OCI-LY7 (cell line): ENCODE data around the gene ANKDD1A.

Experiments used
- CTCF ChIP-seq: fragments of 200-600 bp; sonication (generic); conservative IDR thresholded peaks from 2 replicates; pipeline ENCODE4 v1.5.1; 2014; ENCODE audit warnings: mild to moderate bottlenecking, antibody characterized with exemption, low read length, moderate library complexity, mixed read lengths
- EZH2phosphoT487 ChIP-seq: fragments of 200-600 bp; sonication (generic); IDR thresholded peaks from 2 replicates; pipeline ENCODE4 v1.6.1; 2018; ENCODE audit warnings: low read depth, borderline replicate concordance, mild to moderate bottlenecking, mixed run types, antibody characterized with exemption, low read length, moderate library complexity, mixed read lengths

- TF ChIP-seq CTCF = no peak
- no peak for TF ChIP-seq EZH2phosphoT487
Measured at GRCh38 chr15:64870353-64870752, 41.3 kb upstream of the ANKDD1A start.
